K562 (cell line): Measurements from ENCODE around the gene PLPPR1. TPM values are rescaled to one million over a fixed set of nuclear protein-coding genes. Genes with fewer than 3 reads are reported as not detected.

Source experiments
- BCLAF1 ChIP-seq, 2 experiments: fragments of 450-650 bp in 1 of 2; IDR thresholded peaks; 2 replicates each; pipeline ENCODE4 v1.6.1; 2011 to 2017; ENCODE audit warnings: low read depth in 2 of 2, antibody characterized with exemption in 1 of 2, borderline replicate concordance in 1 of 2, low read length in 1 of 2, mild to moderate bottlenecking in 1 of 2, mixed read lengths in 1 of 2; ENCODE audit not compliant: control insufficient read depth in 1 of 2
- BDP1 ChIP-seq: IDR thresholded peaks from 3 replicates; pipeline ENCODE4 v1.6.1; 2011; ENCODE audit not compliant: insufficient read length, insufficient read depth
- ETS2 ChIP-seq: IDR thresholded peaks from 2 replicates; pipeline ENCODE4 v1.6.1; 2016; ENCODE audit warnings: borderline replicate concordance, missing genetic modification characterization, mild to moderate bottlenecking, moderate library complexity, missing compliant biosample characterization; ENCODE audit not compliant: poor library complexity, severe bottlenecking
- PHB2 ChIP-seq: fragments of 450-650 bp; IDR thresholded peaks from 2 replicates; pipeline ENCODE4 v1.6.1; 2017; ENCODE audit warnings: low read depth
- ZBTB43 ChIP-seq: sonication (generic); formaldehyde crosslinking; IDR thresholded peaks from 2 replicates; pipeline ENCODE4 v1.8.0; 2023; ENCODE audit warnings: mild to moderate bottlenecking, missing genetic modification reagents
- ZNF277 ChIP-seq: fragments of 250-450 bp; sonication (Bioruptor Pico); IDR thresholded peaks from 2 replicates; pipeline ENCODE4 v1.8.0; 2022; ENCODE audit warnings: inconsistent platforms, mild to moderate bottlenecking, moderate library complexity, borderline replicate concordance
- ZNF717 ChIP-seq: fragments of 250-450 bp; sonication (Bioruptor Pico); IDR thresholded peaks from 2 replicates; pipeline ENCODE4 v1.5.0; 2021
- polyA plus RNA-seq, 8 experiments: library from polyadenylated mRNA; depleted of rRNA in 4 of 8; stranded (reverse) in 5 of 8; unstranded in 3 of 8; fragments of >200 nt; fragmentation: Nextera tagmentation in 2 of 8; fragmentation: Illumina TruSeq in 1 of 8; extraction: Ambion mirVana in 2 of 8; extraction: Trizol in 1 of 8; gene quantifications; 2 replicates each; pipeline versions ENCODE4 v1.2.1 to v1.2.3, GENCODE V29; 2011 to 2014; ENCODE audit warnings: inconsistent platforms in 1 of 8, missing spikeins in 1 of 8
- total RNA-seq, 7 experiments: library from RNA; depleted of rRNA in 6 of 7; stranded (reverse); fragments of >200 nt in 6 of 7; fragmentation: Illumina TruSeq in 2 of 7; extraction: Trizol in 2 of 7; gene quantifications; 2 replicates each; pipeline versions ENCODE4 v1.2.1 to v1.2.3, GENCODE V29; 2011 to 2021; ENCODE audit warnings: low replicate concordance in 1 of 7

PLPPR1 gene
- total and polyA plus RNA-seq, 9 of the 15 experiments (the other 6 are each of a cell fraction or from before 2014, with no cell fraction given): not detected

- no peak for TF ChIP-seq ETS2 (tag)
- TF ChIP-seq PHB2: no peak
- no peak for TF ChIP-seq ZBTB43 (CRISPR knock-in tag)
- TF ChIP-seq BCLAF1 (IDR thresholded peaks at IDR 0.05; ENCODE audit: borderline replicate concordance in 1 of 2, control insufficient read depth in 1 of 2, low read depth in 2 of 2, low read length in 1 of 2): no peak
- TF ChIP-seq BDP1: no peak
- no peak for TF ChIP-seq ZNF277 (CRISPR knock-in tag)
- TF ChIP-seq ZNF717 (CRISPR knock-in tag): no peak
Observed at GRCh38 chr9:101264727-101265126, 236.2 kb downstream of the PLPPR1 start (continued).
